Left kidney (tissue), 8 donors: ENCODE data around the gene BEST3. TPM values are rescaled to one million over a fixed set of nuclear protein-coding genes. Genes with fewer than 3 reads are reported as not detected.

Experiments used
- DNase-seq: peaks from one replicate; pipeline ENCODE4 v3.0.0-alpha.2; 2013
- long read RNA-seq, 8 donors: transcript quantifications; one replicate each; lab custom pipeline, GENCODE V29; 2026
- polyA plus RNA-seq: library from polyadenylated mRNA; unstranded; fragments of 120-200 nt; gene quantifications from one replicate; pipeline ENCODE4 v1.2.1, GENCODE V29; 2013; ENCODE audit not compliant: insufficient read length

Gene BEST3
- polyA plus RNA-seq, result 0.48 TPM
- long read RNA-seq, donor 1, result 0 reads
- long read RNA-seq, donor 2, result 0 reads
- long read RNA-seq, donor 3, result 0 reads
- long read RNA-seq, donor 4, result 0 reads
- long read RNA-seq, donor 5, result 0 reads
- long read RNA-seq, donor 6, result 0 reads
- long read RNA-seq, donor 7, result 0 reads
- long read RNA-seq, donor 8, result 0 reads

DNA sequence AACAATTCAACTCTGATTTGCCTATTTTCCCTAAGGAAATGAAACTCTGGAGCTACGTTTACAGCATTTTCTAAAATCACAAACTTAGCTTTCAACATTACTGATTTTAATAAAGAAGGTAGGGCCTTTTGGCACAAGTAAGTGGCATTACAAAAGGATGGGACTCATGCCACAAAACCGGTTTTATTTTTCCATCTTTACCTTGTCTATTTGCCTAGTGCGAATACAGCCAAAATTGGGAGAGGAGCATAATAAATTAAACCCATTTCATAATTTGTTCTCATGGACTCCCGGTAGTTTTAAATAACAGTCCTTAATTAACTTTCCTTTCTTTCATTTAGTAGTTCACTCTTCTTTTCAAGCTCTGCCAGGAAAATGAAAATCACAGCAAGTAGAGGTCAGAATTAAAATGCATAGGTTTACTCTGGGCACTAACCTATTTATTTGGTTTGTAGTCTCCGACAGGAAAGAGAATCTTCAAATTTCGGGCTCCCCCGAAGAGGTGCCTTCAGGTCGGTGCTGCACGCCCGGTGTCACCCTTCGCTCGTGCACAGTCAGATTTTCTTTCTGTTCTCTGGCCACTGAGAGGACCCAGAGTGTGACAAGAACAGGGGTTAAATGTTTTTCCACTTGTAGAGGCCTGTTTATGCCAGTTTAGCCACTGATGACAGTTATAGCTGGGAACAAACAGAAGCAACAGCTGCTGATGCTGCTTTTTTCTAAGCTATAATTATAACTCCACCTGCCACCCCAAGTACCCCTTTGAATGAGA is at the start of gene BEST3:
Gene BEST3 (minus strand): TSS at position 535 of the 772 bp plus-strand sequence. CDS start 1,505 bp downstream, outside the sequence.
- DNase-seq, result no peak

DNA sequence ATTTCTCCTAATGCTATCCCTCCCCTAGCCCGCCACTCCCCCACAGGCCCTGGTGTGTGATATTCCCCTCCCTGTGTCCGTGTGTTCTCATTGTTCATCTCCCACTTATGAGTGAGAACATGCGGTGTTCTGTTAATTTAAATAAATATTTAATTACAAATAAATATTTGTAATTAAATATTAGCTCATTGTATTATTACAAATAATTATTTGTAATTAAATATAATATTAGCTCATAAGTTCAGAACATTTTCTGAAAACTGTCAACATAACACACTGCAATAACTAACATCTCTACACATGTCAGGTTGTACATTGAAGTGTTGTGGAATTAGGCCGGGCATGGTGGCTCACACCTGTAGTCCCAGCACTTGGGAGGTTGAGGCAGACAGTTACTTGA is 45.0 kb upstream of the BEST3 start:
- no peak for DNase-seq

DNA sequence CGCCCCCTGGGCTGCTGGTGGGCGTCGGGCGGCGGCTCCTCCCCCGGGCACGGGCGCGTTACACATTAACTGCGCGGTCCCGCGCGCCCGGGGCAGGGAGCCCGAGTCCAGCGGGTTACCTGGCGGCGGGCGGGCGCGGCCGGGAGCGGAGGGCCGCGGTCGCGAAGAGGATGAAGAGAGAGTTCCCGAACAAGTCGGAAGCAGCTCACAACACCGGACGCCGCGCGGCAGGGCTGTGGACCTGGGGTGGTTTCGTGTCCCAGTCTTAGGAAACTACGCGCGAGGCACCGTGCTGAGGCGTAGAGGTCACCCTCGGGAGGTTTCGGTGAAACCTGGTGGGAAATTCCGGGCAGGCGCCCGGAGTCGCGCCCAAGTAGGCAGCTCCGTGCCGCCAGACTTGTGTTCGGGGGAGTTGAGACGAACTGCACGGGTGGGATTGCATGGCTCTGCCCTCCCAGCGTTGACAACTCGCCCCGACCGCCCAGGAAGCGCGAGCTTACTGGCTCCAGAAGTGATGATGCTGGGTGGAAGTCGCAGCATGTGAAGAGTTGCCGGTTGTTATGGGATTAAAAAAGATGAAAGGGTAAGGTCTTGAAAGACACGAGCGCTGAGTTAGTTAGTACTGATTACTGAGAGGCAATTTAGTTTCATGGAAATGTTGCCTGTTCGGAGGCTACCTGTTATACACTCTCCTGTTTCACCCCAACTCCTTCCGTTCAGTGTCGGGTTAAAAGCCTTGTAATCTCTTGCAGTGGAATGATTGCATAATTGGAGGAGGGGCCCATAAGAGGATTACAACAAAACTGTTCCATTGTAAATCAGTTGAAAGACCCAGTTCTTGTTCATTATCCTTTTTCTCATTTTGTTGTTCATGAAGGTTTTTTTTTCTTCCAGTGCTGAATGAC is 40.4 kb upstream of the BEST3 start:
- DNase-seq, result peak; percentile 52

DNA sequence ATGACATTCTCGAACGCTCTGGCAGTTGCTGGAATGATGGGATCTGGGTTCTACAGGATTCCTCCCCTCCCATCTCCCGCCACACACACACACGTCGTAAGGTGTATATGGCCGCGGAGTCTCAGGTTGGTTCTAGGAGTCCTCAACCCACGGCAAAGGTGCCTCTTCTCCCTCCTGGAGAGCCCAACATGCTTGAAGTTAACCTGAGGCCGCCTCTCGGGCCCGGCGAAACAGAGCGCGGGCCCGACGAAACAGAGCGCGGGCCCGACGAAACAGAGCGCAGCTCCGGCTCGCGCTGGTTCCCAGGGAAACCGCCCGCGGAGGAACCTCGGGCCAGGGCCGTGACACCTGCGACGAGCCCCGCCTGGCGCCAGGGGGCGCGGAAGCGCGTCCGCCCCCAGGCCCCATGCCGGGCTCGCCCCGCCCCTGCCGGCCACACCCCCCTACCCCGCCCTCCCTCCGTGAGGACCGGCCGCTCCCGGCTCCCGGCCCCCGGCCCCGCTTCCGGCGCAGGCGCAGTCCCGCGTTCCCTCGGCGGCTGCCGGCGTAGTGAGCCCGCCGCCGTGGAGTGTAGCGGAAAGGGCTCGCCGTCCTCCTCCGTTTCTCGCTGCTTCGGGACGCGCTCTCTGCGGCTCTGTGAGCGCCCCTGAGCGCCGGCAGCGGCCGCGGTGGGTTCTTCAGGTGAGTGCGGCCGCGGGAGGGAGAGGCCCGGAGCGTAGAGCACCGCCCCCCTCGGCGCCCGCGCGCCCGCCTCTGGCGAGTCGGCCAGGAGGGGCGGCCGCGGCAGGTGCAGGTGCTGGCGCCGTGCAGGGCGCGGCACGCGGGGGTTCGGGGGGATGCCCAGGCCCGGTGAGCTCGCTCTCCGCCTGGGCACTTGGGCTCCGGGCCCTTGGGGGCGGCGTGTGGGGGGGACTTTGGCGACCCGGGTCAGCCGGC is 39.5 kb upstream of the BEST3 start, which contains the start of gene RAB3IP:
Gene RAB3IP (plus strand): TSS at position 510 of the 936 bp plus-strand sequence. CDS start 16,549 bp downstream, outside the sequence.
- DNase-seq, result peak; percentile 87

DNA sequence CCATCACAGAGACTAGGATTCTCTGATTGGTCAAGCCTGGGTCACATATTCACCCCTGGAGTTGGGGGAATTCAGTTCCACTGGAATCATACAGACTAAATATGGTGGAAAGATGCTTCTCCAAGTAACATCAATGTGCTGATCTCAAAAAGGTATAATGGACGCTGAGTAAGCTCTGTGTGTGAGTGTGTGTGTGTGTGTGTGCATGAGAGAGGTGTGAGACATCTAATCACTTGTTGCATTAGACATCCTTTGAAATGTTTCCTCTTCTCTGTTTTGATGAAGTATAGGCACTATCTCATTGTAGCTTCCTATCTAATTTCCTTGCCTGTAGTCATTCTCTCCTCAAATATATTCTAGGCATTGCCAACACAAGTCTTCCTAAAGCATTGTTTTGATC is 34.5 kb upstream of the BEST3 start:
- no peak for DNase-seq

DNA sequence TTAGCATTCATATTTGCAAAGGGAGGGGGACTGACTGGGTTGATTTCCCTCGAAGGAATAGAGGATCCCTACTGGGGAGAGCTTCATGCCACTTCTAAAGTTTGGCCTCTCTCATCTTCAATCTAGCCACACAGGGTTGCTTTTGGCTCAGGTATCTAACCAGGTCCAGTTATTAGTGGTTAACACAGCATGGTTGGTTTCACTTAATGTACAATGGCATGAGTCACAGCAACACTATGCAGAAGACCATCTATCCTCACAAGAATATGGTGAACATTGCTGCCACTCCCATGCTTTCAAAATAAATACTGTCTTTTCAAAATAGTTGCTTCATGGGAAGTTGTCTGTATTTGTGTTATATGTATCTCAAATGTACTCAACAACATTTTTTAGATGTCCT is 33.0 kb upstream of the BEST3 start:
- no peak for DNase-seq

DNA sequence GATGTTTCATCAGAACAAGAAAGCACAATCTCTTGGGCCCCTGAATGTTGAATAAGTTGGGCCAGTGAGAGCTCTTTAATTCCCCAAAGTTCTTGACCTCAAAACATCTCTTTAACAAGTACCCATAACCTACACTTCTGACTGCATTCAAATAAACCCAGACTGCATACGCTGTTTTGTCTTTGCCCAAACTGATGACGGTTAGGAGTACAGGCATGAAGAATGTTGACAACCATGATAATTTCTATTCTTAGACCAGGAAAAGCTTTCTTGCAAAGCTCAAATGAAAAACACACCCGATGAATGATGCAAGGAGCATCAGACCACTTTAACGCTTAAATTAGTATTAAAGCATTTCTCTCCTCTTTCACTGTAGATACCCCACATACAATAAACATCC is 27.8 kb upstream of the BEST3 start:
- DNase-seq, result no peak

DNA sequence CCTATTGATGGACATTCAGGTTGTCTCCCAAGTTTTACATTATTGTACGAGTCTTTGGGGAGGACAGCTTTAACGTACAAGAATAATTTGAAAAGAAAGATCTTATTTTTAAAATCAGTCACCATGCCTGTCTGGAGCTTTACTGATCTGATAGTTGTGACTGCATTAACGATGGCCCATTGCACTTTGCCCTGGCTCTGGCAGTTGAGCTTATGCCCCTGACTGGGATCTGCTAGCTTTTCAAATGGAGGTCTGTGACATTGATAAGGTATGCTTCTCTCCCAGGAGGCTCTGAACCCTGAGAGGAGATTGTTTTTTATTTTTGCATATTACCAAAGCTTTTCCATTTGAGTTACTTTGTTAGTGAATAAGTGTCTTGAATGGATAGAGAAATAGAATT is 21.6 kb upstream of the BEST3 start:
- no peak for DNase-seq

DNA sequence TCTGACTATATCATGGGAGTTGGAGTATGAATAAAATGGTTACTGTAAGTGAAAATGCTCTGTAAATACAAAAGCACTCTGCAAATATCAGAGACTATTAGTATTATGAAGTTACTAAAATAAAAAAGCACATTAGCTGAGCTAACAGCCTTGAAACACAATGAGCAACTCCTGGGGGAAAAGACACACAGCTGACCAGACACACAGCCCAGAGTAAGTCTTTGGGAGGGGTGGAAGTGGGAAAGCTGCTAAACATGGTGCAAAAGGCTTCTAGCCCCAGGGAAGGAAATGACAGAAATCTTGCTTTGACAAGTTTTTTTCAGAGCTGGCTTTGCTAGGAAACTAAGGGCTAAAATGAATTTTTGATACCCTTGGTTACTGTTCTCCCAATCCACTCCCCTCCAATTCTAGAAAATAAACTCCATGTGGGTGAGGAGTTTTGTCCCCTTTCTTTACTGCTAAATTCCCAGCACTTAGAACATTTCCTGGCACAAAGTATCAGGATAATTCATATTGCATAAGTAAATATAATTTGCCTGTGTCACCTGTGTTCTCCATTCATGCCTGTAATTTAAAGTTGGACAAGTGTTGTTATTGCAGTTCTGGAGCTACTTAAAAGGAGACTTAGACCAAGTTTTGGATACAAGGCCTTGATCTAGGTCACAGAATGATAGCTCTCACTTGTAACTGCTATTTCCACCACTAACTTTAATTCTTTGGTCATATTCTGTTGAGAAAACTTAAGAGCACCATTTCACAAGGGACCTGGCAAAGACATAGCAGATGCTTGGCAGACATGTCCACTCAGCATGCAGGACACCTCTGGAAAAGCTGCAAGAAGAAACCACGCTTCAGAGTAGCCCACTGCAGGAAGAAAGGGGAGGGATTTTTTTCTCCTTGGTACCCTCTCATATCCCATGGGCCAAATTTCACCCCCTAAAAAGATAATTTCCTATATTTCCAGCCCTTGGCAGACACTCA is 20.5 kb upstream of the BEST3 start:
- no peak for DNase-seq

DNA sequence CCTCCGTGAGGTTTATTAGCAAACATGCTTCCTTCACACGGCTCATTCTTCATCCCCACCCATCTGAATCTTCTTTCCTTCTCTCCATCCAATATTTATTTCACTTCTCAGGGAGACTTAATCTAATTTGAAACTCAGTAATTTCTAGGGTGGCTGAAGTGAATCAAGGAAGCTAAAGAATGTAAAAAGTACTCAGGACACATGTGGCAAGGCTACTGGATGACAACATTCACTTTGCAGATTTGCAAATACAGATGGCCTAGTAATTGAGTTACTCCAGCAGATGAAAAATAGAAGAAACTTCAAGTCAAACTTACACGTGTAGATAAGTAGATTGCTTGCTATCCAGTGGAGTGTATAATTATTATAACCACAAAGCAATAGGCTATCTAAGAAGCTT is 15.4 kb upstream of the BEST3 start:
- DNase-seq, result no peak

DNA sequence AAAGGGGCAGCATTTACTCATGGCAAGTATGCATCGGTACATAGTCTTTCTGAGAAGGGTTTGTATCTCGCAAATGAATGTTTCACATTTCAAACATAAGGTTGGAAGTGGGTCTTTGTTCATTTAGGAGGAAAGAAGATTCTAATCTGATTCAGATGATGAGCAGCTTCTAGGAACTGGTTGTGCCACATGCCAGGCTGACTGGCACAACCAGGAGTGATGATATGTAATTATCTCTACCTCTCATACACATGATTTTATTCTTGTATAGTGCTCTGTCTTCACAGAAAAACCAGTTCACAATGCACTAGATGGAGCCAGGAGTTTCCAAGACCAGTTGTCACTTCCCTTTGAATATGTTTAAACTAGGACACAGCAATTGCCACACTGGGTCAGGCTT is 13.7 kb upstream of the BEST3 start:
- DNase-seq, result no peak

DNA sequence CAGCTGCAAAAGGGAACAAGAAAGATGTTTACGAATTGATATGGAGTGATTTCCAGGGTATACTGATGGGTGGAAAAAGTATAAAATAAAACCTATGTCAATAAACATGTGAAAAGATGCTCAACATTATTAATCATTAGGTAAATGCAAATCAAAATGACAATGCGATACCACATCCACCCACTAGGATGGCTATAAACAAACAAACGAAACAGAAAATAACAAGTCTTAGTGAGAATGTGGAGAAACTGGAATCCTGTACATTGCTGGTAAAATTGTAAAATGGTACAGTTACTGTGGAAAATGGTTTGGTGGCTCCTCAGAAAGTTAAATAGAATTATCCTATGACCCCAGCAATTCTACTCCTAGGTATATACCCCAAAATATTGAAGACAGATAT is 9.5 kb upstream of the BEST3 start:
- DNase-seq, result no peak

DNA sequence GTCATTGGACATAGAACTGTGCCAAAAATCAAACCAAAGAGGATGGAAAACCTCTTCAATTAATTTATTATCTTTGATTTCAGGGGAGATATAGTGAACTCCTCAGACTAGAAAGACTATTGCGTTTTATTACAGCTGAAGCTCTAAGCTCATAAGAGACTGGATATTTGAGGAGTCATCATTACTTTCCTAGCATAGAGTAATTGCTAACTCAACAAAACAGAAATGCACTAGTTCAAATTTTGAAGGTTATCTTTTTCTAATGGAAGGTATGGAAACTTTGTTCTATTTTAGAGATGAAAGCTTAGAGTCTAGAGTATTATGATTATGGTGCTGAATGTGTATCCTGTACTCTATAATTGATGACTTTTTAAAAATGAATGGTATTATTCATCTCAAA is 5.3 kb upstream of the BEST3 start:
- no peak for DNase-seq

DNA sequence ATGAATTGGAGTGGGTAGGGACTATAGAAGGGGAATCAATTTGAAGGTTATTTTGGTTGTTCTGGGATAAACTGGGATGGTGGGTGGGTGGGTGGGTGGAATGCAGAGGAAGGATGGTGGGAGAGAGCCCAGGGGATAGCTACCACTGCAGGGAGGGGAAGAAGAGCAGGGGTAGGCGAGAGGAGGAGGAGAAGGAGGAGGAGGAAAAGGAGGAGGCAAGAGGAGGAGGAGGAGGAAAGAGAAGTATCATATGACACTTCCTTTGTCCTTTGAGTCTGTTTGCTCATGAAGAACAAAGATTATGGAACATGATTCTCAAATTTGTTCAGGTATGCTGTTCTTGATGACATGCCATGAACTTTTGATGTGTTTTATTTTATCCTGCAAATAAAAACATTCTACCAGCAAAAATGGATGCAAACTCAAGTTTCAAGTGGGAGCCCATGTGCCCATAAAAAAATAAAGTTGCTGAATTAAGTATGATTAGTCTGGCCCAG is 4.1 kb upstream of the BEST3 start:
- no peak for DNase-seq

DNA sequence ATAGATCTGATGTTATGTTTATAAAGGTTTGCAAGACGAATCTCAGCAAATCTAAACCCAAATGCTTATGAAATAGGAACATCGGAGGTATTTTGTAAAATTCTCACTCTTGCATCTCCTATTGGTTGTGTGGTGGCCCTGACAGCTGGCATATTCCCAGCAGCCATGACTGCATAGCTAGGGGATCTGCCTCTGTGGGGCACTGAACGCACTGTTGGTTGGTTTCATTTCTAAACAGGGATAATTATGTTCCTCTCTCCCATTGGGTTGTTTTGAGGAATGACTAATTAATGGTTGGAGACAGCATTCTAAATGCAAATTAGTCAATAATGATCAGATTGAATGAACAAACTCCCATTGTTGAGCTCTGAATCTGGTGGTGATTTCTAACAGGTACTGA is 2.7 kb upstream of the BEST3 start:
- no peak for DNase-seq

DNA sequence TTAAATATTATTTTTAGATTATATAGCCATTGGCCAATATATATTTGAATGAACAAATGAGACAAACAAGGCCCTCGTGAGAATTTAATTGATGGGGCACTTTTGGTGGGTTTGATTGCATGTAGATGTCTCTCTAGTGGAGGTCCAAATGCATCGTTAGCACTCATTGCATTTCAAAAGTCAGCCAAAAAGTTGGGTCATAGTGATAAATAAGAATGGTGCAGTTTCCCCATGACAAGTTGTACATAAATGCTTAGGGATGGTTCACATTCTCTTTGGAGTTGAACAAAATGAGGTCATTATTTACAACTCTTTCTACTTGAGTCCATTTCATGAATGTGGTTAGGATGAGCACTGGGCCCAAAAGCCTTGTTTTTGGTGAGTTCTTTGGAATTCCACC is 1.0 kb downstream of the BEST3 start:
- no peak for DNase-seq

DNA sequence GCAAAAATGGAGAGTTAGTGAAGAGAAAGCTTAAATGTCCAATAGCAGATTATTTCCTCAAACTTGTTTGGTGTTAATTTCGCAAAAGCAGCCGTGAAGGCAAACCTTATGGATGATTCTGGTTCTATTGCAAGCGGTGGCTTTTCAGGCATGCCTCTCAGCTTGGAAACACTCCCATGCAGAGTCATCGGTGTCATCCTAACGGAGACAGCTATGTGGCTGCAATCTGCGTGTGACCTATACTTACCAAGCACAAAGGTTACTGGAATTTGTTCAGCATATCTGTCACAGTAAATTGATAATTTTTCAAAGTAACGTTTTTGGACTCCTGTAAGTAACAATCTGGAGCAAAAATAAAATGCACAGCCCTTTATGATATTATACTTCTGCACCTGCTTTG is 5.0 kb downstream of the BEST3 start:
- no peak for DNase-seq

DNA sequence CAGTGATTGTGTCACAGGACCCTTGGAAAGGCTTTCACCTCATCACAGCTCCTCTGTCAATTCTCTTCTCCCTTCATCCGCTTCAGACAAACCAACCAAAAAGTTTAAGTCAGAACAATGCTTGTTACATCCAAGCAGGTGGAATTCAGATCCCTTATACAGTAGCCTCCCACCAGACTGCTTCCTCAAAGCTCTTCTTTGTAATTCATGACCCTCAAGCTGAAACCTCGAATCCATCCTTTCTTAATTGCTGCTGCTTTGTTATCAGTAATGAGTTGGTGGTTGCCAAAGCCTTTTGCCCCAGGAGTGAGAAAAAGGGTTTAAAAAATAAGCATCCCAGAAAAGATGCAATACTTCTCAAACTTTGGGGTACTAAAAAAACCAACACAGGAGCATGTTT is 9.5 kb downstream of the BEST3 start:
- no peak for DNase-seq

DNA sequence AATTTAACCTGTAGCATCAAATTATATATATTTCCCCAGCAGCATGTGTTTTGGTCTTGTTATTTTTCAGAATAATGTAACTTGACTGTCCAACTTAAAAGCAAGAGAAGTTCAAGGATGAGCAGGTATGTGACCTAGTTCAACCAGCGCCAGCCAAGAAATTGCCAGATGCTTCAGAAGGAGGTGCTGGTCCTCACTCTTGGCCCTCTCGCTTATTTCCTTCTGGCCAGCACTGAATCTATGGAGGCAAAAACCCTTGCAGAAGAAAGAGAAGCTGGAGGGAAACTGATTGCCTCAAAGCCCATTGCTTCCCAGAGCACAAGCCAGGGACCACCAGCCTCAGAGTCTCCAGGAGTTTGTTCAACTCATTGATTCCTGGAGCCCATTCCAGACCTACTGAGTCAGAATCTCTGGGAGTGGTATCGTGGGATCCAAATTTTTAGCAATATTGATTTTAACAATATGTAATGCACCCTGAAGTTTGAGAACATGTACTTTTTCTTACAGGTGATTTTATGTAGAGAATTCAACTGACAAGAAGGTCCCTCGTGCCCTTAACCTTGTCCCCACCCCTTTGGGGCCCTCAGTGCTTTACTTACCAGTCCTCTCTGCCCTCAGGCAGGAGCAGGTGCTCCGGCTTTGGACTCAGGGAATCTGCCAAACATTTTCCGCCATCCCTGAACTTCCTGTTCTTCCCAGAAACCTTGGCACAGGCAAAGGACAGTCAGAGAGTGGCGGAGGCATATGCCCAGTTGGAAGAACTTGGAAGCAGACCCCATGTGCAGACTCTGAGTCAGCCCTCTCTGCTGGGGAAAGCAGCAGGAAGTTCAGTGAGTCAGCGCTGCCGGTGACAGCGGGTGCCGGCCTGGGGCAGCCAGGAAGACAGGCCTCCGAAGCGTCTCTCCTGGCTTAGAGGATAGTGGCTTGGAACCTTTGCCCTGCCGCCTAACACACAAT is 10.4 kb downstream of the BEST3 start:
- no peak for DNase-seq
